ENCODE results near the gene PTBP3. TPM values are rescaled to one million over a fixed set of nuclear protein-coding genes. Genes with fewer than 3 reads are reported as not detected.

Gene PTBP3
- total and polyA plus RNA-seq, 2 of the 4 experiments (the other 2 are of a cell fraction) = 8.6 to 15.6 TPM

GRCh38 chr9:112174222-112174964, 159.0 kb downstream of the PTBP3 start:
- Histone ChIP-seq H3K4ac (ENCODE audit: low read depth, low read length) (peak overlapping the region; percentile 69), H3K4me2 (ENCODE audit: low read depth, low read length) (peak overlapping the region; percentile 48), H3K27me3 (ENCODE audit: control insufficient read depth, insufficient read depth, low read length) (peaks cover 4% of the 10 kb centered on the region; the same call in 1 of the 2 replicates), H2BK120ac (ENCODE audit: low read depth, low read length) (0 out of 2 replicates have a peak overlapping the region, but pooled peaks have one; percentile 12), H4K8ac (ENCODE audit: low read depth in 2 of 2, low read length in 2 of 2) (peak overlapping the region; percentile 35 to 83), H3K18ac (ENCODE audit: low read depth, low read length) (no peak overlapping the region), H3K4me3 (ENCODE audit: insufficient read depth, low read depth, low read length) (peak overlapping the region; percentile 48), H2AFZ (replicated peaks; ENCODE audit: low read length, poor library complexity) (peak overlapping the region; percentile 95), H3K23ac (ENCODE audit: low read depth, low read length) (peak overlapping the region; percentile 87; the same call in 1 of the 2 replicates), H3K79me1 (ENCODE audit: low read depth in 1 of 2, low read length in 2 of 2) (peaks cover 4 to 21% of the 10 kb centered on the region in 2 experiments; a peak in 3 of 4 replicates), H3K9me3 (ENCODE audit: control insufficient read depth, insufficient read depth, low read length) (no peaks in the 10 kb centered on the region), H3K56ac (ENCODE audit: extremely low read depth, insufficient read depth, low read length) (no peak overlapping the region), H3K14ac (replicated peaks; ENCODE audit: low read depth, low read length) (peak overlapping the region; percentile 54; the same call in 1 of the 2 replicates), H3K36me3 (ENCODE audit: control insufficient read depth, insufficient read depth, low read length) (no peaks in the 10 kb centered on the region), H4K91ac (ENCODE audit: insufficient read depth, low read depth, low read length) (0 out of 2 replicates have a peak overlapping the region, but pooled peaks have one; percentile 34), H3K9me1 (ENCODE audit: insufficient read depth, low read length) (peaks cover 14% of the 10 kb centered on the region), H2AK9ac (replicated peaks; ENCODE audit: low read depth, low read length, poor library complexity) (peak overlapping the region; percentile 12), H2BK15ac (ENCODE audit: low read depth, low read length) (no peak overlapping the region), H4K20me1 (ENCODE audit: insufficient read depth, low read length) (no peaks in the 10 kb centered on the region), H3K4me1 (ENCODE audit: control insufficient read depth, insufficient read depth, low read length) (no peaks in the 10 kb centered on the region), H2BK5ac (ENCODE audit: low read depth, low read length, poor library complexity, severe bottlenecking) (no peak overlapping the region), H3K27ac (ENCODE audit: insufficient read depth, low read length) (no peak overlapping the region), H2BK20ac (ENCODE audit: low read depth, low read length) (no peak overlapping the region), H3K9ac (ENCODE audit: low read depth, low read length) (0 out of 2 replicates have a peak overlapping the region, but pooled peaks have one; percentile 11), H2AK5ac (ENCODE audit: low read depth, low read length) (peak overlapping the region; percentile 85; the same call in 1 of the 2 replicates), H4K5ac (ENCODE audit: low read depth, low read length) (peak overlapping the region; percentile 6; the same call in 1 of the 2 replicates)
- ATAC-seq (ENCODE audit: low read depth) = peak; percentile 90
- DNase-seq = peak; percentile 16
- no TSS peak for BruUV-seq (replicated peaks)
- ChIA-PET POLR2A (ENCODE audit: unreplicated experiment) (no interaction called here), CTCF (interaction anchor here (0.6 kb wide), 1 partner anchor 133 kb away, joined by 4 read pairs; no protein-coding TSS in a partner anchor)
- in situ Hi-C loops (cut with MboI; ENCODE audit: low sequenced_read_pairs) = no loop called here
- dilution Hi-C loops (cut with HindIII; ENCODE audit: low sequenced_read_pairs, unreplicated experiment) = no loop called here
- WGBS, 2 experiments (ENCODE audit: extremely low coverage in 2 of 2, insufficient read length in 1 of 2) = 8% methylated on average over 13 of the region's 42 CpGs; no CpG with 5 or more reads in 1 of the 2 experiments
- intact Hi-C loops (cut with micrococcal nuclease) = no loop called here
- no peak for TF ChIP-seq CHD1 (IDR thresholded peaks at IDR 0.05; ENCODE audit: low read depth, low read length)
- TF ChIP-seq MAFK (IDR thresholded peaks at IDR 0.05; ENCODE audit: low read depth, low read length) = no peak
- no peak for TF ChIP-seq MXI1 (IDR thresholded peaks at IDR 0.05; ENCODE audit: borderline replicate concordance, low read depth, low read length)
- TF ChIP-seq FOS (IDR thresholded peaks at IDR 0.05; ENCODE audit: low read depth, low read length) = no peak
- no peak for TF ChIP-seq ELK1 (IDR thresholded peaks at IDR 0.05; ENCODE audit: borderline replicate concordance, low read depth, low read length)
- no peak for TF ChIP-seq NFE2L2 (IDR thresholded peaks at IDR 0.05; ENCODE audit: low read depth, low read length)
- TF ChIP-seq RAD21 (IDR thresholded peaks at IDR 0.05; ENCODE audit: low read length) = no peak
- no peak for TF ChIP-seq RFX5 (IDR thresholded peaks at IDR 0.05; ENCODE audit: low read depth, low read length)
- TF ChIP-seq RCOR1 (IDR thresholded peaks at IDR 0.05; ENCODE audit: insufficient replicate concordance, low read length) = no peak
- no peak for TF ChIP-seq USF2 (IDR thresholded peaks at IDR 0.05; ENCODE audit: low read depth, low read length)
- no peak for TF ChIP-seq CTCF (conservative IDR thresholded peaks at IDR 0.05; ENCODE audit: low read depth, low read length)
- TF ChIP-seq SMC3 (IDR thresholded peaks at IDR 0.05; ENCODE audit: low read depth, low read length) = no peak
- no peak for TF ChIP-seq POLR2A (IDR thresholded peaks at IDR 0.05; ENCODE audit: low read depth, low read length)
- TF ChIP-seq MAZ (IDR thresholded peaks at IDR 0.05; ENCODE audit: borderline replicate concordance, low read depth, low read length) = no peak

Measured in IMR-90 (cell line).